ENCODE results near the gene ELFN2. TPM values are rescaled to one million over a fixed set of nuclear protein-coding genes. Genes with fewer than 3 reads are reported as not detected.

ELFN2 gene
- total RNA-seq, 4 donors from 2014 or later: under 0.01 to 0.19 (median 0.16) TPM; not detected in 1

- no peaks in the 10 kb centered on the region for H3K4me1 ChIP-seq
- TF ChIP-seq EP300 (IDR thresholded peaks at IDR 0.05): no peak
- TF ChIP-seq POLR2A (IDR thresholded peaks at IDR 0.05): no peak
- TF ChIP-seq POLR2AphosphoS5 (IDR thresholded peaks at IDR 0.05): no peak
- TF ChIP-seq CTCF (IDR thresholded peaks at IDR 0.05): no peak
- 60 to 65% methylated on average over 3 to 8 of the region's 9 CpGs for WGBS, 2 donors (ENCODE audit: low coverage in 1 of 2)
- no peaks in the 10 kb centered on the region for H3K36me3 ChIP-seq
- no peak overlapping the region for H3K4me3 ChIP-seq
- H3K27ac ChIP-seq: no peak overlapping the region
- peaks cover 86% of the 10 kb centered on the region for H3K27me3 ChIP-seq
- ATAC-seq: no peak
- H3K9me3 ChIP-seq: peaks cover 0 to 13% (median 0%) of the 10 kb centered on the region in 3 donors
Observed at GRCh38 chr22:37445501-37445900, 18.2 kb upstream of the ELFN2 start.

GRCh38 chr22:37443977-37444376 lies 16.7 kb upstream of the ELFN2 start:
- TF ChIP-seq EP300 (IDR thresholded peaks at IDR 0.05): no peak
- no peak for TF ChIP-seq CTCF (IDR thresholded peaks at IDR 0.05)
- TF ChIP-seq POLR2A (IDR thresholded peaks at IDR 0.05): no peak
- WGBS, 2 donors (ENCODE audit: low coverage in 1 of 2): 50 to 69% methylated on average over 1 to 5 of the region's 7 CpGs
- Histone ChIP-seq H3K36me3 (no peaks in the 10 kb centered on the region), H3K27me3 (peaks cover 86% of the 10 kb centered on the region), H3K4me1 (no peaks in the 10 kb centered on the region), H3K27ac (no peak overlapping the region), H3K4me3 (no peak overlapping the region), H3K9me3 (peaks cover 0 to 18% (median 0%) of the 10 kb centered on the region in 3 donors)
- ATAC-seq: no peak

- Histone ChIP-seq H3K4me3 (no peak overlapping the region), H3K36me3 (no peaks in the 10 kb centered on the region), H3K27me3 (peaks cover 86% of the 10 kb centered on the region), H3K9me3 (peaks cover 0 to 18% (median 0%) of the 10 kb centered on the region in 3 donors), H3K4me1 (no peaks in the 10 kb centered on the region), H3K27ac (no peak overlapping the region)
- no peak for ATAC-seq
- WGBS, 2 donors (ENCODE audit: low coverage in 1 of 2): 55 to 79% methylated on average over 2 to 3 of the region's 7 CpGs
- no peak for TF ChIP-seq CTCF (IDR thresholded peaks at IDR 0.05)
- TF ChIP-seq POLR2A (IDR thresholded peaks at IDR 0.05): no peak
- no peak for TF ChIP-seq EP300 (IDR thresholded peaks at IDR 0.05)
- no peak for TF ChIP-seq POLR2AphosphoS5 (IDR thresholded peaks at IDR 0.05)
Observed at GRCh38 chr22:37443086-37443485, 15.8 kb upstream of the ELFN2 start.

GRCh38 chr22:37442537-37442936 lies 15.3 kb upstream of the ELFN2 start:
- no peak for ATAC-seq
- no peak overlapping the region for H3K4me3 ChIP-seq
- peaks cover 86% of the 10 kb centered on the region for H3K27me3 ChIP-seq
- TF ChIP-seq POLR2A (IDR thresholded peaks at IDR 0.05) (no peak), POLR2AphosphoS5 (IDR thresholded peaks at IDR 0.05) (no peak)
- peaks cover 0 to 18% (median 0%) of the 10 kb centered on the region in 3 donors for H3K9me3 ChIP-seq
- H3K27ac ChIP-seq: no peak overlapping the region
- no peaks in the 10 kb centered on the region for H3K36me3 ChIP-seq
- no peaks in the 10 kb centered on the region for H3K4me1 ChIP-seq
- 65% methylated on average over 2 of the region's 2 CpGs; no CpG with 5 or more reads in 1 of the 2 donors for WGBS, 2 donors (ENCODE audit: low coverage in 1 of 2)

GRCh38 chr22:37442135-37442534 lies 14.9 kb upstream of the ELFN2 start:
- ATAC-seq: no peak
- 39 to 69% methylated on average over 8 of the region's 8 CpGs for WGBS, 2 donors (ENCODE audit: low coverage in 1 of 2)
- Histone ChIP-seq H3K27me3 (peaks cover 86% of the 10 kb centered on the region), H3K9me3 (peaks cover 0 to 18% (median 0%) of the 10 kb centered on the region in 3 donors), H3K36me3 (no peaks in the 10 kb centered on the region), H3K4me1 (no peaks in the 10 kb centered on the region), H3K4me3 (no peak overlapping the region), H3K27ac (no peak overlapping the region)
- TF ChIP-seq POLR2A (IDR thresholded peaks at IDR 0.05): no peak
- no peak for TF ChIP-seq EP300 (IDR thresholded peaks at IDR 0.05)
- no peak for TF ChIP-seq CTCF (IDR thresholded peaks at IDR 0.05)
- TF ChIP-seq POLR2AphosphoS5 (IDR thresholded peaks at IDR 0.05): no peak
